Brain microvascular endothelial cell (primary cell): ENCODE measurements around the gene SLC5A7.

ENCODE experiments used
- DNase-seq: peaks from one replicate; pipeline ENCODE4 v3.0.0-alpha.2; 2020
- H3K27ac ChIP-seq: fragments of 250-450 bp; sonication (Bioruptor Pico); 2 replicates; pipeline ENCODE4 v1.5.1; 2020; ENCODE audit warnings: mild to moderate bottlenecking, moderate library complexity
- H3K27me3 ChIP-seq: fragments of 250-450 bp; sonication (Bioruptor Pico); replicated peaks from 2 replicates; pipeline ENCODE4 v1.5.1; 2020; ENCODE audit warnings: mild to moderate bottlenecking
- H3K36me3 ChIP-seq: fragments of 250-450 bp; sonication (Bioruptor Pico); replicated peaks from 2 replicates; pipeline ENCODE4 v1.5.1; 2020; ENCODE audit warnings: mild to moderate bottlenecking
- H3K4me3 ChIP-seq: 2 replicates; pipeline ENCODE4 v1.5.1; 2011; ENCODE audit warnings: low read depth, mild to moderate bottlenecking, control low read depth, low read length, moderate library complexity
- in situ Hi-C: cut with HindIII; loops from 2 replicates; pipeline ENCODE4 v1.10.0; 2017; ENCODE audit warnings: low sequenced_read_pairs, low pct_ligation_motif_present
- TF ChIP-seq, protein P1 (sequence below): IDR thresholded peaks from 2 replicates; pipeline ENCODE4 v1.5.1; 2011; ENCODE audit warnings: low read depth, mild to moderate bottlenecking, moderate library complexity, low read length, control low read depth, inconsistent platforms; ENCODE audit errors: missing control alignments

Gene SLC5A7

DNA sequence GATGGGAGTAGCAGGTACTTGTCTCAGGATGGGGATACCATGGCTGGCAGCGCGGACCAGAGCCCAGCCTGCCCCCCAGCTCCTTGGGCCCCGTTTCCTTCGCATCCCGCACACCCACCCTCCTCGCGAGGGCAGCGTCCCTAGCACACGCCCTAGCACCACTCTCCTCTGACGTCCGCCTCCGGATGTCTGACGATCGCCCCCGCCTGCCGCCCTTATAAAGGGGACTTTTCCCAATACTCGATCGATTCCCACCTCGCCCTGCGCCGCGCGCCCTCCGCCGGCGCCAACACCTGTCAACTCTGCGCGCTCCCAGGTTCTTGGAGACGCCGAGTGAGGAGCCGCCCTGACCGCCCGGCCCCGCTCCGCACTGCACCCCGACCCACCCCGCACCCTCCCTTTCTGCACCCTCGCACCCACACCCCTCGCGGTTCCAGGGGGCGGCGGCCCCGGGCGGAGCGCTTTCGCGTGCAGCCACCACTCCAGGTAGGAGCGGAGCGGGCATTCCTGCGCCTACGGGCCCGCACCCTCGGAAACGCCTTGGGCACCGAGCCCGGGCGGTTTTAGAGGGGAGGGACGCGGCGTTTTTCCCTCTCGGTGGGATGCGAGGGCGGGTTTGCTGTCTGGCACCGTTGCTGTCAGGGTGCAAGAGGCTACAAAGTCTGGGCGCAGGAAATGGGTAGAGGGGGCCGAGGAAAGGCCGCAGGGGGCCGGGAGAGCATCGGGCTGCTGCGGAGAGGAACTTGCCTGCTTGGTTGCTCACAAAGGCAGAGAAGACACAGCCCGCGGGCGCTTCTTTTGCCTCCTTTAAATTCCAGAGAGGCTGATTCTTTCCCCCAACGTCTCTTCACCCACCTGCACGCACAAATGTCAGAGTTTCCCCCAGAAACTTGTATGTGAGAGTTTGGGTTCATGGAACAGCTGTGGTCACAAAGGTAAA, at the start of gene SLC5A7:
Gene SLC5A7, plus strand, starts transcription at position 247 of the 940 bp plus-strand sequence. CDS start 1,632 bp downstream, outside the sequence.
- in situ Hi-C loops: no loop called here
- Histone ChIP-seq H3K27me3 (peaks cover 10% of the 10 kb centered on the region), H3K36me3 (no peaks in the 10 kb centered on the region), H3K27ac (no peak within 1 kb of the TSS), H3K4me3 (peak within 1 kb of the TSS; percentile 15)
- DNase-seq: no peak
- TF ChIP-seq, protein P1, sequence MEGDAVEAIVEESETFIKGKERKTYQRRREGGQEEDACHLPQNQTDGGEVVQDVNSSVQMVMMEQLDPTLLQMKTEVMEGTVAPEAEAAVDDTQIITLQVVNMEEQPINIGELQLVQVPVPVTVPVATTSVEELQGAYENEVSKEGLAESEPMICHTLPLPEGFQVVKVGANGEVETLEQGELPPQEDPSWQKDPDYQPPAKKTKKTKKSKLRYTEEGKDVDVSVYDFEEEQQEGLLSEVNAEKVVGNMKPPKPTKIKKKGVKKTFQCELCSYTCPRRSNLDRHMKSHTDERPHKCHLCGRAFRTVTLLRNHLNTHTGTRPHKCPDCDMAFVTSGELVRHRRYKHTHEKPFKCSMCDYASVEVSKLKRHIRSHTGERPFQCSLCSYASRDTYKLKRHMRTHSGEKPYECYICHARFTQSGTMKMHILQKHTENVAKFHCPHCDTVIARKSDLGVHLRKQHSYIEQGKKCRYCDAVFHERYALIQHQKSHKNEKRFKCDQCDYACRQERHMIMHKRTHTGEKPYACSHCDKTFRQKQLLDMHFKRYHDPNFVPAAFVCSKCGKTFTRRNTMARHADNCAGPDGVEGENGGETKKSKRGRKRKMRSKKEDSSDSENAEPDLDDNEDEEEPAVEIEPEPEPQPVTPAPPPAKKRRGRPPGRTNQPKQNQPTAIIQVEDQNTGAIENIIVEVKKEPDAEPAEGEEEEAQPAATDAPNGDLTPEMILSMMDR: no peak

DNA sequence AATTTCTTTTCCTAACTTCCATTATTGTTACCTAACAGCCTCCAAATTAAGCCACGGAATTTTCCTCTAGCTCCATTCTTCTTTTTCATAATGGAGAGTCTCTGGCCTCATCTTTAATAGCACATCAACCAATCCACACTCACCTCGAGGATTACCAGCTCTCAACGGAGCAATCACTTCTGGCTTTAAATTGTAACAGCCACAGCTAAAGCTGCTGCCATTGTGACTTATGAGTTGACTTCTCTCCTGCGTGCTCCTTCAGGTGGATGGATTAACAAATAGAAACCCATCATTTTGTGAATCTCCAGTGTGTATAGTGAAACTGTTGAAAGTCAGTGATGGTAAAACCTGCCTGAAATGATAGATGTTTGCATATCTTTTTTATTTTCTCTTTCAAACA, 24.9 kb upstream of the SLC5A7 start:
- no peaks in the 10 kb centered on the region for H3K27me3 ChIP-seq
- no peaks in the 10 kb centered on the region for H3K36me3 ChIP-seq
- no peak overlapping the region for H3K4me3 ChIP-seq
- H3K27ac ChIP-seq: no peak overlapping the region
- no peak for DNase-seq
- TF ChIP-seq, protein P1: no peak
- in situ Hi-C loops: no loop called here

DNA sequence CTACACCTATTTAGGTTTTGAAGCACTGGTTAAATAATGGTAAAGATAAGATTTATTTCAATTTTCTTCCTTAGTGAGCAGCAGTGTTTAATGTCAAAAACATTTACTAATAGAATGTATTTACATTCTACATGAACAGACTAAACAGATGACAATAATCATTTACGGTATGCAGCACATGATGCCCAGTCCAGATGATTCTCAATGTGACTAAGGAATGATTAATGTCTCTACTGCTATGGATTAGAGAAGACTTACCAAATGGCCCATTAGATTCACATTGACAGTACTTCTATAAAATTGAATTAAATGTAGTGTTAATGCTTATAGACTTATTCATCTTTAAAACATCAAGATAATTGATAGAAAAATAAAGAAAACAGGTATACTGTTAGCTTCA, 22.1 kb upstream of the SLC5A7 start:
- Histone ChIP-seq H3K27me3 (no peaks in the 10 kb centered on the region), H3K36me3 (no peaks in the 10 kb centered on the region), H3K27ac (no peak overlapping the region), H3K4me3 (no peak overlapping the region)
- in situ Hi-C loops: no loop called here
- DNase-seq: no peak
- TF ChIP-seq, protein P1: no peak

GRCh38 chr2:107984707-107985106, 1.6 kb upstream of the SLC5A7 start:
- Histone ChIP-seq H3K27ac (no peak overlapping the region), H3K4me3 (no peak overlapping the region), H3K27me3 (peaks cover 10% of the 10 kb centered on the region), H3K36me3 (no peaks in the 10 kb centered on the region)
- in situ Hi-C loops: no loop called here
- no peak for DNase-seq
- TF ChIP-seq, protein P1: no peak

- TF ChIP-seq, protein P1: no peak
- no peak for DNase-seq
- no peaks in the 10 kb centered on the region for H3K36me3 ChIP-seq
- in situ Hi-C loops: no loop called here
- no peak overlapping the region for H3K27ac ChIP-seq
- peaks cover 10% of the 10 kb centered on the region for H3K27me3 ChIP-seq
- no peak overlapping the region for H3K4me3 ChIP-seq
Observed at GRCh38 chr2:107988108-107988507, 1.8 kb downstream of the SLC5A7 start.

GRCh38 chr2:107989445-107989844, 3.1 kb downstream of the SLC5A7 start:
- peaks cover 10% of the 10 kb centered on the region for H3K27me3 ChIP-seq
- no peak overlapping the region for H3K27ac ChIP-seq
- in situ Hi-C loops: no loop called here
- no peaks in the 10 kb centered on the region for H3K36me3 ChIP-seq
- DNase-seq: no peak
- no peak overlapping the region for H3K4me3 ChIP-seq
- TF ChIP-seq, protein P1: no peak
